Transverse colon (tissue), 4 donors: ENCODE results near the gene SH2B3. TPM values are rescaled to one million over a fixed set of nuclear protein-coding genes. Genes with fewer than 3 reads are reported as not detected.

Experiments
- DNase-seq: peaks from one replicate; pipeline ENCODE4 v3.0.0-alpha.2; 2019
- H3K27ac ChIP-seq, 4 donors: fragments of 200-600 bp; sonication (generic); 2 replicates each; pipeline ENCODE4 v1.5.1; 2016 to 2018; ENCODE audit warnings: inconsistent platforms in 4 of 4
- H3K27me3 ChIP-seq: fragments of 200-600 bp; sonication (generic); 2 replicates; pipeline ENCODE4 v1.5.1; 2017; ENCODE audit warnings: inconsistent platforms
- H3K36me3 ChIP-seq, 4 donors: fragments of 200-600 bp; sonication (generic); 2 replicates each; pipeline ENCODE4 v1.5.1; 2017 to 2019; ENCODE audit warnings: inconsistent platforms in 4 of 4
- H3K4me1 ChIP-seq, 4 donors: fragments of 200-600 bp; sonication (generic); 2 replicates each; pipeline ENCODE4 v1.5.1; 2017 to 2020; ENCODE audit warnings: inconsistent platforms in 4 of 4
- H3K4me3 ChIP-seq, 4 donors: fragments of 200-600 bp; sonication (generic); 1 replicate in 1 of 4; 2 replicates in 3 of 4; pipeline versions ENCODE4 v1.5.1 to v1.6.1; 2017 to 2019; ENCODE audit warnings: inconsistent platforms in 4 of 4
- H3K9me3 ChIP-seq, 2 donors: fragments of 200-600 bp; sonication (generic); 2 replicates each; pipeline ENCODE4 v1.5.1; 2017 to 2019; ENCODE audit warnings: inconsistent platforms in 2 of 2
- CTCF ChIP-seq, 5 experiments: fragments of 200-600 bp in 3 of 5; fragments of 450-650 bp in 2 of 5; sonication (generic) in 3 of 5; IDR thresholded peaks; 1 replicate in 2 of 5; 2 replicates in 3 of 5; pipeline ENCODE4 v1.5.1; 2016 to 2017; ENCODE audit warnings: antibody characterized with exemption in 5 of 5, inconsistent platforms in 3 of 5, mild to moderate bottlenecking in 2 of 5, moderate library complexity in 1 of 5
- EP300 ChIP-seq: sonication (generic); formaldehyde crosslinking; IDR thresholded peaks from one replicate; pipeline ENCODE4 v1.6.1; 2017; ENCODE audit warnings: antibody characterized with exemption, low read depth
- POLR2A ChIP-seq: fragments of 450-650 bp; IDR thresholded peaks from one replicate; pipeline ENCODE4 v1.6.1; 2016; ENCODE audit warnings: antibody characterized with exemption, mild to moderate bottlenecking, moderate library complexity
- POLR2AphosphoS5 ChIP-seq, 3 donors: sonication (generic); formaldehyde crosslinking; IDR thresholded peaks; one replicate each; pipeline ENCODE4 v1.6.1; 2016; ENCODE audit warnings: antibody characterized with exemption in 3 of 3
- WGBS, 2 donors: methylation state at CpG; one replicate each; pipeline ENCODE4 v1.1.5; 2018; ENCODE audit warnings: low coverage in 1 of 2; 5-methylcytosine and 5-hydroxymethylcytosine counted together
- in situ Hi-C, 4 donors: fragments of 200-750 bp; cut with MboI; loops; one replicate each; pipeline versions ENCODE4 v1.15.0 to v1.15.1; 2017; ENCODE audit warnings: low sequenced_read_pairs in 3 of 4, low pct_ligation_motif_present in 1 of 4, low pct_unique_long_range_greater_than_20kb in 1 of 4
- intact Hi-C: fragments of 100-400 bp; cut with DNase I; formaldehyde crosslinking; loops from one replicate; pipeline ENCODE4 v1.15.1; 2023; ENCODE audit warnings: low total_unique reads
- total RNA-seq, 4 donors: library from RNA; depleted of rRNA; stranded (reverse); fragments of >200 nt; gene quantifications; one replicate each; pipeline ENCODE4 v1.1.0, GENCODE V29; 2016

Gene SH2B3
- total RNA-seq, 4 donors from 2014 or later, result 22.3 to 99.1 (median 43.6) TPM

- intact Hi-C loops, result no loop called here
- peaks cover 50 to 75% (median 65%) of the 10 kb centered on the region in 4 donors for H3K4me1 ChIP-seq
- WGBS, 2 donors, result 58 to 66% methylated on average over 7 to 11 of the region's 11 CpGs
These were observed 20.8 kb downstream of the SH2B3 start for GRCh38 chr12:111426344-111427185.

DNA sequence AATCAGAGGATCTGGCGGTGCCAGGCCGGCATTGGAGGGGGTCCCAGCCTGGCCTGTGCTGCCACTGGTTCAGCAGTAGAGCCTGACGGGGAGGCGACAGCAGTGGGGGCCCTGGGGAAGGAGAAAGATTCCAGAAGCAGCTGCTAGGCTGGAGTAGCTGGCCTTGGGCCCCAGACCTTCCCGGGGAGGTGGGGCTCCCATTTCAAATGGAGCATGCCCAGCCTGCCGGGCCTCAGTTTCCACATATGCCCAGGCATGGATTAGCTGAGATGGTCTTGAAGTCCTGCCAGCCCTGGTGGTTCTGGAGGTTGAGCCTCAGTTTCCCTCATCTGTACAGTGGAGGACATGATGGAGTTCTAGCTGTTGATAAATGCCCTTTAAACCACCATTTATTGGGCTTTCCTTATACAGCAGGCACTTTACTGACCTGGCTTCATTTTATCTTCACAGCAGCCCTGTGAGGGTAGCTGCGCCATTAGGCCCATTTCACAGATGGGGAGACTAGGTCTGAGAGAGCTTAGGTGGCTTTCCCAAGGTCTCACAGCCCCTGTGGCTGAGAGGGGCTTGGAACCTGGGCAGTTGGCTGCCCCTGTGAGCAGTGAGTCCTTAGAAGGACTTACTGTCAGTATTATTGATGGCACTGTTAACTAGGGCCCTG lies 21.8 kb downstream of the SH2B3 start:
- Histone ChIP-seq H3K9me3 (no peaks in the 10 kb centered on the region), H3K4me1 (peaks cover 53 to 83% (median 74%) of the 10 kb centered on the region in 4 donors), H3K36me3 (no peaks in the 10 kb centered on the region), H3K27ac (peak overlapping the region; percentile 76 to 85 (median 80)), H3K27me3 (no peaks in the 10 kb centered on the region), H3K4me3 (no peak overlapping the region)
- WGBS, 2 donors, result 87 to 90% methylated on average over 4 to 7 of the region's 7 CpGs
- in situ Hi-C loops (no loop called here), intact Hi-C loops (no loop called here)
- no peak for DNase-seq
- TF ChIP-seq POLR2A, result no peak
- no peak for TF ChIP-seq CTCF (IDR thresholded peaks at IDR 0.05)
- no peak for TF ChIP-seq POLR2AphosphoS5 (IDR thresholded peaks at IDR 0.05)
- TF ChIP-seq EP300, result no peak

More at GRCh38 chr12:111426344-111427185, 20.8 kb downstream of the SH2B3 start:
- Histone ChIP-seq H3K27me3 (no peaks in the 10 kb centered on the region), H3K9me3 (no peaks in the 10 kb centered on the region), H3K4me3 (no peak overlapping the region), H3K27ac (peak overlapping the region; percentile 76 to 85 (median 80)), H3K36me3 (no peaks in the 10 kb centered on the region)
- in situ Hi-C loops, result no loop called here
- no peak for TF ChIP-seq EP300
- no peak for TF ChIP-seq CTCF (IDR thresholded peaks at IDR 0.05)
- TF ChIP-seq POLR2AphosphoS5 (IDR thresholded peaks at IDR 0.05), result no peak
- TF ChIP-seq POLR2A, result no peak
- DNase-seq, result peak; percentile 59

- 83% methylated on average over 9 of the region's 9 CpGs; no CpG with 5 or more reads in 1 of the 2 donors for WGBS, 2 donors
- in situ Hi-C loops (no loop called here), intact Hi-C loops (no loop called here)
- H3K36me3 ChIP-seq, result no peaks in the 10 kb centered on the region
- H3K4me1 ChIP-seq, result peaks cover 60 to 90% (median 80%) of the 10 kb centered on the region in 4 donors
- H3K27me3 ChIP-seq, result no peaks in the 10 kb centered on the region
- TF ChIP-seq EP300, result no peak
- no peak for TF ChIP-seq POLR2AphosphoS5 (IDR thresholded peaks at IDR 0.05)
- TF ChIP-seq CTCF (IDR thresholded peaks at IDR 0.05), result no peak
- TF ChIP-seq POLR2A, result no peak
- H3K27ac ChIP-seq, result peak overlapping the region; percentile 76 to 85 (median 80)
- DNase-seq, result no peak
- no peak overlapping the region for H3K4me3 ChIP-seq
- no peaks in the 10 kb centered on the region for H3K9me3 ChIP-seq
These were observed 22.5 kb downstream of the SH2B3 start for GRCh38 chr12:111428081-111428727.

DNA sequence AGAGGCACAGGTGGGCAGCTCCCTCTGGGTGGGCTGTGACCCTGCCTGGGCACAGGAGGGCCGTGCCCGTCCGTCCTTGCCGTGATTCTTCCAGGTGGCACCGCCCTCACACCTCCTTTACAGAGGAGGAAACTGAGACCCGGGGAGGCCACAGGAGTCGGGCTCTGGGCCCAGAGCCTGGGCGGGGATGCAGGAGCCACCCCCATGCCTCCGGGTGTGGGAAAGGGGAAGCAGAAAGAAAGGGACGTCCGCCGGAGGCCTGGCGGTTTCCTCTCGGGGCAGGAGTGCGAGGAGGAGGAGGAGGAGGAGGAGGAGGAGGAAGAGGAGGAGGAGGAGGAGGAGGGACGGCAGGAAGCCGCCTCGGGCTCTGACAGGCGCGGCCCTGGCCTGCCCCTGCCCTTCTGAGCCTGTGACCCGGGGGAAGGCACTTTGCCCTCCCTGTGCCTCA lies 23.0 kb downstream of the SH2B3 start:
- Histone ChIP-seq H3K27ac (peak overlapping the region; percentile 76 to 85 (median 80)), H3K36me3 (no peaks in the 10 kb centered on the region), H3K4me3 (no peak overlapping the region), H3K9me3 (no peaks in the 10 kb centered on the region), H3K27me3 (no peaks in the 10 kb centered on the region), H3K4me1 (peaks cover 65 to 95% (median 86%) of the 10 kb centered on the region in 4 donors)
- no peak for TF ChIP-seq POLR2AphosphoS5 (IDR thresholded peaks at IDR 0.05)
- no peak for TF ChIP-seq POLR2A
- no peak for TF ChIP-seq CTCF (IDR thresholded peaks at IDR 0.05)
- TF ChIP-seq EP300, result no peak
- peak; percentile 70 for DNase-seq
- intact Hi-C loops (no loop called here), in situ Hi-C loops (no loop called here)
- 26% methylated on average over 21 of the region's 21 CpGs; no CpG with 5 or more reads in 1 of the 2 donors for WGBS, 2 donors
